Left lung (tissue), 10 donors: Measurements from ENCODE around the gene SMOC1. TPM values are rescaled to one million over a fixed set of nuclear protein-coding genes. Genes with fewer than 3 reads are reported as not detected.
"Not testable (repeated sequence)": the region's sequence is repeated elsewhere in the genome, so short reads cannot be mapped to it uniquely, and the experiment has no call there.

Experiments
- ATAC-seq: fragments of 200-7000 bp; cut with Tn5 transposase; one replicate; pipeline ENCODE4 v1.9.1; 2020; ENCODE audit warnings: moderate library complexity
- DNase-seq, 4 donors: peaks; one replicate each; pipeline ENCODE4 v3.0.0-alpha.2; 2013 to 2020
- H3K27ac ChIP-seq, 2 donors: fragments of 200-600 bp; sonication (generic) in 1 of 2; one replicate each; pipeline versions ENCODE4 v1.5.0 to v1.8.0; 2020 to 2021
- H3K27me3 ChIP-seq, 2 donors: fragments of 200-600 bp; sonication (generic) in 1 of 2; one replicate each; pipeline versions ENCODE4 v1.5.0 to v1.8.0; 2020 to 2021
- H3K36me3 ChIP-seq, 2 donors: fragments of 200-600 bp; sonication (generic) in 1 of 2; one replicate each; pipeline versions ENCODE4 v1.5.0 to v1.8.0; 2020 to 2021
- H3K4me1 ChIP-seq, 2 donors: fragments of 200-600 bp; one replicate each; pipeline ENCODE4 v1.8.0; 2021
- H3K4me3 ChIP-seq, 2 donors: fragments of 200-600 bp; sonication (generic) in 1 of 2; one replicate each; pipeline versions ENCODE4 v1.5.0 to v1.8.0; 2020 to 2021; ENCODE audit warnings: mild to moderate bottlenecking in 1 of 2
- H3K9me3 ChIP-seq, 2 donors: fragments of 200-600 bp; sonication (generic) in 1 of 2; one replicate each; pipeline versions ENCODE4 v1.5.0 to v1.8.0; 2020 to 2021
- intact Hi-C, 2 donors: fragments of 100-400 bp; cut with DNase I; formaldehyde crosslinking; loops; one replicate each; pipeline versions ENCODE4 v1.11.2 to v1.14.2; 2022
- polyA plus RNA-seq, 6 donors: library from polyadenylated mRNA; unstranded; fragments of 120-200 nt; gene quantifications; one replicate each; pipeline ENCODE4 v1.2.1, GENCODE V29; 2013; ENCODE audit not compliant: insufficient read length in 6 of 6
- total RNA-seq, 2 donors: library from RNA; stranded (reverse); fragmentation: NEBNext Ultra II Directional; extraction: Animal tissue kit (Norgen Biotek cat#: 25700); gene quantifications; one replicate each; pipeline ENCODE4 v1.2.1, GENCODE V29; 2021
- TF ChIP-seq, protein P1 (sequence below), 2 donors: fragments of 200-600 bp; sonication (generic) in 1 of 2; IDR thresholded peaks; one replicate each; pipeline versions ENCODE4 v1.5.0 to v1.8.0; 2021; ENCODE audit warnings: antibody characterized with exemption in 2 of 2
- donor health status: DM: no; HTN: yes; CAD: no.
- donor health status: DM: no; HTN: no; CAD: no.

The SMOC1 gene
- total and polyA plus RNA-seq, 8 donors = 0.20 to 2.3 (median 1.4) TPM

DNA sequence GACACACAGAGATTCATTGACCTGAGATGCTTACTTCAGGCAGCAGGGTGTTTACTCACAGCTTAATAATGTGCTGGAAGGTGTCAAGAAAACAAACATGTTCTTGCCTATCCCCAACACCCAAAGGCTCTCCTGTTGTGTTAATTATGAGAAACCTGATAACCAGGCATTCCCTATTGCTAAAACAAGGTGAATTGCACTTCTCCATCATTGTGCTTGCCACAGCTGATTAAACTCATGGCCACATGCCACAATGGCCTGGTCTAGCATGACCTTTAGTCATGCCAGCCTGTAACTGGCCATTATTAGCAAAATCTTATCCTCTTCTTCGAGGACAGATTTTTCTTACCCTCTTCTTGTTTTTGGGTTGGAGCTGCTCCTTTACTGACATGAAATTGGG is 21.4 kb downstream of the SMOC1 start:
- Histone ChIP-seq H3K27ac (no peak overlapping the region), H3K9me3 (peaks cover 0 to 15% of the 10 kb centered on the region in 2 donors), H3K36me3 (no peaks in the 10 kb centered on the region), H3K4me1 (no peaks in the 10 kb centered on the region), H3K4me3 (no peak overlapping the region), H3K27me3 (no peaks in the 10 kb centered on the region)
- DNase-seq (no peak), ATAC-seq (no peak)
- intact Hi-C loops = no loop called here
- TF ChIP-seq, protein P1, sequence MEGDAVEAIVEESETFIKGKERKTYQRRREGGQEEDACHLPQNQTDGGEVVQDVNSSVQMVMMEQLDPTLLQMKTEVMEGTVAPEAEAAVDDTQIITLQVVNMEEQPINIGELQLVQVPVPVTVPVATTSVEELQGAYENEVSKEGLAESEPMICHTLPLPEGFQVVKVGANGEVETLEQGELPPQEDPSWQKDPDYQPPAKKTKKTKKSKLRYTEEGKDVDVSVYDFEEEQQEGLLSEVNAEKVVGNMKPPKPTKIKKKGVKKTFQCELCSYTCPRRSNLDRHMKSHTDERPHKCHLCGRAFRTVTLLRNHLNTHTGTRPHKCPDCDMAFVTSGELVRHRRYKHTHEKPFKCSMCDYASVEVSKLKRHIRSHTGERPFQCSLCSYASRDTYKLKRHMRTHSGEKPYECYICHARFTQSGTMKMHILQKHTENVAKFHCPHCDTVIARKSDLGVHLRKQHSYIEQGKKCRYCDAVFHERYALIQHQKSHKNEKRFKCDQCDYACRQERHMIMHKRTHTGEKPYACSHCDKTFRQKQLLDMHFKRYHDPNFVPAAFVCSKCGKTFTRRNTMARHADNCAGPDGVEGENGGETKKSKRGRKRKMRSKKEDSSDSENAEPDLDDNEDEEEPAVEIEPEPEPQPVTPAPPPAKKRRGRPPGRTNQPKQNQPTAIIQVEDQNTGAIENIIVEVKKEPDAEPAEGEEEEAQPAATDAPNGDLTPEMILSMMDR (IDR thresholded peaks at IDR 0.05) = no peak

DNA sequence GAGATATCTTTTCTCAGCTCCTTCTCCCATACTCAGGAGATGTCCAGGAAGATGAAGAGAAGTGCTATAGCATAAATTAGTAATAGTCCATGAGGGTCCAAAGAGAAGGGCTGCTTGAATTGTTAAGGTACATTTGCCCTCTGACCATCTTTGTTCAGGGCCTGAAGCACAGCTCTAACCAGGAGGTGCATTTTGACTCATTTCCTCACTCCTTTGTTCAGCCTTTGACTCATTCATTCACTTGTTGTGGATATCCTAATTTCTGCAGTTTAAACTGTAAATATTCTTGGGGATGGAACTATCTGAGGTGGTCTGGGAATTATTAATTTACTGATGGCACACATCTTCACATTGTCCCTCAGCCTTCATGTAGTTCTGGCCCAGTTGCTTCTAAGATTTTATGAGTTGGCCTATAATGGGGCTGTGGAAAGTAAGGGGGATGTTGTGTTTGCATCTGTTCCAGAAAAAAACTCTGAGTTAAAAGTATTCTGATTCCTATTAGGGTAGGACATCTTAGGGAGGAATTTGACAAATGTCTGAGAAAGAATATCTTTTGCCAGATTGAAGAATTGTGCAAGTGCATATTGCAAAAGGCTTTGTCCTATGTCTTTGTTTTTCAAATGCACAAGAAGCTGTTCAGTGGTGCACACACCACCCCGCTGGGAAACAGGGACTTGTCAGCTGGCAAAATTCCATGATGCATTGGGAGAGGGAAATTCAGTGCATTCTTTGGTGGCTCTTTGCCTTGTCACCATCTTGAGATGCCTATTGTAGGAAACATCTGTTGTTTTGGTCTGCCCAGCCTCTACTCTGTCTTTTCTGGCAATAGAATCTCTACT is 22.1 kb downstream of the SMOC1 start:
- no peaks in the 10 kb centered on the region for H3K27me3 ChIP-seq
- peaks cover 0 to 15% of the 10 kb centered on the region in 2 donors for H3K9me3 ChIP-seq
- peak in 1 of 4 donors; percentile 15 for DNase-seq
- H3K27ac ChIP-seq = no peak overlapping the region
- H3K4me1 ChIP-seq = no peaks in the 10 kb centered on the region
- ATAC-seq = no peak
- H3K4me3 ChIP-seq = no peak overlapping the region
- H3K36me3 ChIP-seq = no peaks in the 10 kb centered on the region
- intact Hi-C loops = no loop called here
- TF ChIP-seq, protein P1 (IDR thresholded peaks at IDR 0.05) = no peak

DNA sequence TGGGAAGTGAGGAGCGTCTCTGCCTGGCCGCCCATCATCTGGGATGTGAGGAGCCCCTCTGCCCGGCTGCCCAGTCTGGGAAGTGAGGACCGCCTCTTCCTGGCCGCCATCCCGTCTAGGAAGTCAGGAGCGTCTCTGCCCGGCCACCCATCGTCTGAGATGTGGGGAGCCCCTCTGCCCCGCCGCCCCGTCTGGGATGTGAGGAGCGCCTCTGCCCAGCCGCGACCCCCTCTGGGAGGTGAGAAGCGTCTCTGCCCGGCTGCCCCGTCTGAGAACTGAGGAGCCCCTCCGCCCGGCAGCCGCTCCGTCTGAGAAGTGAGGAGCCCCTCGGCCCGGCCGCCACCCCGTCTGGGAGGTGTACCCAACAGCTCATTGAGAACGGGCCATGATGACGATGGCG is 23.8 kb downstream of the SMOC1 start:
- H3K4me3 ChIP-seq, H3K27ac ChIP-seq, H3K27me3 ChIP-seq, DNase-seq, intact Hi-C loops, H3K9me3 ChIP-seq, H3K4me1 ChIP-seq, H3K36me3 ChIP-seq, ATAC-seq: not testable (repeated sequence)

DNA sequence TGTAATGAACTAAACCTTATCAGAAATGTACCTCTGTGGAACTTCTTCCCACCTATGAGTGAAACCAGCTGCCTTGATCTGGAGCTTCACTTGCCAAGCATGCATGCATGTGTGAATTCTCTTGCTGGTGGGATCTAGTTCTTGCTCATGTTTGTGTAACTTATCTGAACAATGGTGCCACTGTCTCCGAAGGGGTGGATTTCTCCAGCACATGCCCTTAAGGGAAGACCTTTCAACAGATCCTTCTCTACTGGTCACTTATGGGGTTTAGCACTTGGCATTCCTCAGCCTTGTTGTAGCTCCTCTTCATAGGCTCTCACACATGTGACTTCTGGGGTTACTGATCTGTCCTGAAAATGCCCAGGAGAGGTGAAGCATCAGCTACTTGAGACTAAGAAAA is 25.0 kb downstream of the SMOC1 start:
- H3K27ac ChIP-seq = no peak overlapping the region
- ATAC-seq (no peak), DNase-seq (no peak)
- TF ChIP-seq, protein P1 (IDR thresholded peaks at IDR 0.05) = no peak
- no peaks in the 10 kb centered on the region for H3K27me3 ChIP-seq
- H3K4me3 ChIP-seq = no peak overlapping the region
- H3K36me3 ChIP-seq = no peaks in the 10 kb centered on the region
- no peaks in the 10 kb centered on the region for H3K4me1 ChIP-seq
- intact Hi-C loops = no loop called here
- H3K9me3 ChIP-seq = no peaks in the 10 kb centered on the region

DNA sequence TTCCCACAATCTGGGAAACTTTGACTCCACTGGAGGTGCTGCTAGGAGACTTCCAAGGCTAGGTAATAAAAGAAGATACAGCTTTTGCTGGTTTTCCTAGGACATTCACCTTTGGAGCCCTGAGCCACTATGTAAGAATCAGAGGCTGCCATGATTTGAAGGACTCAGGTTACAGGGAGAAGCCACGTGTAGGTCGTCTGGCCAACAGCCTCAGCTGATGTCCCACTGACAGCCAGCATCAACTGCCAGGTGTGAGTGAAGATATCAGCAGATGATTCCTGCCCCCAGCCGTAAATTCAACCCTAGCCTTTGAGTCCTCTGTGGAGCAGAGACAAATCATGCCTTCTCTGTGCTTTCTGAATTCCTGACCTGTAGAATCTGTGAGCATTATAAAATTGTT is 27.0 kb downstream of the SMOC1 start:
- Histone ChIP-seq H3K4me3 (no peak overlapping the region), H3K27ac (no peak overlapping the region), H3K36me3 (no peaks in the 10 kb centered on the region), H3K27me3 (no peaks in the 10 kb centered on the region), H3K4me1 (no peaks in the 10 kb centered on the region), H3K9me3 (no peaks in the 10 kb centered on the region)
- no peak for ATAC-seq
- intact Hi-C loops = no loop called here
- DNase-seq = no peak
- TF ChIP-seq, protein P1 (IDR thresholded peaks at IDR 0.05) = no peak
